Activated T-helper 1 cell treated with anti-CD3 and anti-CD28 coated beads, Interleukin-12 subunit alpha, Interleukin-12 subunit beta, Interleukin-2, Interleukin-4 antibody, amounts not matched to agents 30 ng/mL and 10 ng/mL and 1 ng/mL, durations not matched to agents 14 hours and 24 hours and 36 hours (primary cell): ENCODE measurements around the gene GRB10. TPM values are rescaled to one million over a fixed set of nuclear protein-coding genes. Genes with fewer than 3 reads are reported as not detected.

Source experiments
- DNase-seq: peaks from one replicate; pipeline ENCODE4 v3.0.0; 2021; ENCODE audit warnings: low spot score
- H3K27ac Mint-ChIP-seq: one replicate; pipeline ENCODE4 v1.8.0; 2021; ENCODE audit warnings: mild to moderate bottlenecking, mixed read lengths
- H3K27me3 Mint-ChIP-seq: one replicate; pipeline ENCODE4 v1.8.0; 2022; ENCODE audit warnings: mild to moderate bottlenecking, moderate library complexity, mixed read lengths; ENCODE audit not compliant: insufficient read depth
- H3K36me3 Mint-ChIP-seq: one replicate; pipeline ENCODE4 v1.8.0; 2021; ENCODE audit warnings: low read depth, mixed read lengths
- H3K4me1 Mint-ChIP-seq: one replicate; pipeline ENCODE4 v1.8.0; 2021; ENCODE audit warnings: low read depth, mixed read lengths
- H3K4me3 Mint-ChIP-seq: one replicate; pipeline ENCODE4 v1.8.0; 2021; ENCODE audit warnings: mild to moderate bottlenecking, moderate library complexity, mixed read lengths
- H3K9me3 Mint-ChIP-seq: one replicate; pipeline ENCODE4 v1.8.0; 2021; ENCODE audit warnings: mixed read lengths
- intact Hi-C: fragments of 100-400 bp; cut with micrococcal nuclease; formaldehyde crosslinking; loops from one replicate; pipeline ENCODE4 v1.15.1; 2024
- total RNA-seq: library from RNA; stranded (reverse); gene quantifications from 2 replicates; pipeline ENCODE4 v1.2.3, GENCODE V29; 2022

GRB10 gene
- total RNA-seq, 1 donor from 2014 or later = 2.8 TPM

GRCh38 chr7:50669890-50670289 lies 112.8 kb downstream of the GRB10 start:
- H3K27me3 Mint-ChIP-seq = peaks cover 3% of the 10 kb centered on the region
- intact Hi-C loops = no loop called here
- H3K9me3 Mint-ChIP-seq = no peaks in the 10 kb centered on the region
- DNase-seq = no peak
- H3K4me3 Mint-ChIP-seq = no peak overlapping the region
- no peaks in the 10 kb centered on the region for H3K36me3 Mint-ChIP-seq
- H3K27ac Mint-ChIP-seq = no peak overlapping the region
- H3K4me1 Mint-ChIP-seq = peaks cover 5% of the 10 kb centered on the region

- Mint-ChIP-seq H3K4me1 (peaks cover 25% of the 10 kb centered on the region), H3K27me3 (peaks cover 3% of the 10 kb centered on the region), H3K36me3 (no peaks in the 10 kb centered on the region), H3K4me3 (no peak overlapping the region), H3K27ac (no peak overlapping the region), H3K9me3 (no peaks in the 10 kb centered on the region)
- DNase-seq = no peak
- intact Hi-C loops = no loop called here
Observed at GRCh38 chr7:50667789-50668226, 114.9 kb downstream of the GRB10 start.

DNA sequence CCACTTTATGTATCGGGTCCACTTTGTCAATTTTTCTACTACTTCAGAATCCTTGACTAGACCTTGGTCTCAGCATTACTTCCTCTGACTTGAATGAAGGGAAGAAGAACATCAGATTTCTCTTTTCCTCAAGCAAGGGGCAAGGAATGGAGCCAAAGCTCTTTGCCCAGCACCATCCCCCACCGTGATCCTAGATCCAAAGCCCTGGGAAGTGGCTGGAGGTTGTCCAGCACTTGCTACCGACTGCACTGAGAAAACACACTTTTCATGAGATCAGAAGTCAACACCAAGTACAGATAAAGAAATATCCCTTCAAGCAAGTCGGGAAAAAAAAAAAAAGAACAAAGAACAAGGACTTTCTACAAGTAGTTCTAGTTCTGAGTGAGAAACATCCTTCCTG lies 115.4 kb downstream of the GRB10 start:
- Mint-ChIP-seq H3K27ac (no peak overlapping the region), H3K36me3 (no peaks in the 10 kb centered on the region), H3K4me1 (peaks cover 30% of the 10 kb centered on the region), H3K27me3 (peaks cover 3% of the 10 kb centered on the region), H3K4me3 (no peak overlapping the region), H3K9me3 (no peaks in the 10 kb centered on the region)
- intact Hi-C loops = no loop called here
- DNase-seq = no peak

GRCh38 chr7:50666124-50666496 lies 116.6 kb downstream of the GRB10 start:
- intact Hi-C loops = no loop called here
- Mint-ChIP-seq H3K36me3 (no peaks in the 10 kb centered on the region), H3K4me1 (peaks cover 42% of the 10 kb centered on the region), H3K9me3 (no peaks in the 10 kb centered on the region), H3K27me3 (peaks cover 3% of the 10 kb centered on the region), H3K27ac (no peak overlapping the region), H3K4me3 (no peak overlapping the region)
- no peak for DNase-seq

- DNase-seq = no peak
- H3K4me1 Mint-ChIP-seq = peaks cover 47% of the 10 kb centered on the region
- no peak overlapping the region for H3K27ac Mint-ChIP-seq
- intact Hi-C loops = loop anchor here (2.0 kb wide), 2 partner anchors 71 to 217 kb away; no protein-coding TSS in a partner anchor
- no peak overlapping the region for H3K4me3 Mint-ChIP-seq
- H3K27me3 Mint-ChIP-seq = peaks cover 3% of the 10 kb centered on the region
- H3K36me3 Mint-ChIP-seq = no peaks in the 10 kb centered on the region
- H3K9me3 Mint-ChIP-seq = no peaks in the 10 kb centered on the region
Observed at GRCh38 chr7:50665403-50666123, 117.1 kb downstream of the GRB10 start.

DNA sequence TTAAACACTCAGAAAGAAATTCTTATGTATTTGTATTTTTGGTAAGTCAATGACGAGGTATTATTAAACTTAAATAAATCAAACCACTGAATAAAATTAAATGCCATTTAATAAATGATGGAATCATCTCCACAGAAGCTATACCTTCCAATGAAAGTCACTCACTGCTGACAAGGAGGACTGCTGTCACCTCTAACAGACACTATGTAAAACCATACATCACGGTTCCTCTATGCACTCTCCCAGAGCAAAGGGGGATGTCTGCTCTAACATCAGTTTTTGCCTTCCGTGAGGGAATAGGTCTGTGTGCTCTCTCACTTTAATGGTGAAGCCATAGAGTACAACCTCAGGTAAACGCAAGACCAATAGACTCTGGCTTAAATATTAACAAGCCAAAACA lies 117.8 kb downstream of the GRB10 start:
- Mint-ChIP-seq H3K27me3 (peaks cover 3% of the 10 kb centered on the region), H3K36me3 (no peaks in the 10 kb centered on the region), H3K4me3 (no peak overlapping the region), H3K4me1 (peaks cover 54% of the 10 kb centered on the region), H3K27ac (peak overlapping the region; percentile 7), H3K9me3 (no peaks in the 10 kb centered on the region)
- no peak for DNase-seq
- intact Hi-C loops = loop anchor here (1.0 to 5.0 kb wide), 7 partner anchors 55 to 458 kb away; no protein-coding TSS in a partner anchor

DNA sequence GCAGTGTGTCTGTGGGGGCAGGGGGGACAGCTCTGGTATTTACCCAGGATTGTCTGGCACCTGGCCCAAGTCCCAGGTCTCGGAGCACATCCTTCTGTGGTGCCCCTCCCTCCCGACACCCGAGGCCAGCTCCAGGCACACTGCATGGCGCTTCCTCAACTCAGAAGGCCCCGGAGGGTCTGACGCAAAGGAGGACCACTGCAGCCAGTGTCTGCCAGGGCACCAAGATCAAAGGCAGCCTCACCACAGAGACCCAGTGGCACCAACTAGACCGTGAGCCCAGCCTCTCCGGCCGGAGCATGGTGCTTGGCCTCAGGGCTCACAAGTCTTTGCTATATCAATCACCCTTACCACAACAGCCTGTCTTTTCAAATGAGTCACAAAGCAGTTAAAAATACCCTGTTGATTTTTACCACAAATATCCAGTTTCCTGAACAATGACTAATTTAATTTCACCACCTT lies 118.2 kb downstream of the GRB10 start:
- no peak for DNase-seq

DNA sequence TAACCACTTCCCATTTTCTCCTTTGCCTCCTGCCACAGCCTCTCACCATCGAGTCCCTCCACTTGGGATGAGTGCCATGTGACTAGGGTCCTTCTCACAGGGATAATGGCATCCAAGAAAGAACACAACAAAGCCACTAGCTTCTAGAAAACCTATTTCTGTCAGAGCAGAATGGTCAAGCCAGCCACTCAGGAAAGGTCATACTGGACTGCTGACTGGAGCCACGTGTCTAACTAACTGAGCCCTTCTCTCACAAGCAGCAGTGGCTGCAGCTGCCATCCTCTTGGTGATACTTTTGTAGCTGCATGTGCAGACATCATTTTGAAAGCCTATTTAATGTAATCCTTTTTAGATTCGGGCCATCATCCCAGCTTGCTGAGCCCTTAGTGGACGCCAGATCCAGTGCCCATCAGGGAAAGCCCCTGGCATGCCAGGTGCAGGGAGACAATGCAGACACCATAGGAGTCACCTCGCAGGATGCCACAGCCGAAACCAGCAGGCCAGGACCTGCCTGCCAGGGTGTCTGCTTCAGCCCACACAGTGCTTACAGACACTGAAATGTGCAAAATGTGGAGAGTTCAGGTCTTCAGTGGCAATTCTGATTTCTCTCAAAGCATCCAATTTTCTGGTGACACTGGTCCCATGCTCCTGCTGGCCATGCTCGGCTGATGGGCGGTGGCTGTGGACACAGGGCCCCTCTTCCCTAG lies 119.1 kb downstream of the GRB10 start:
- H3K4me3 Mint-ChIP-seq = peak overlapping the region; percentile 51
- intact Hi-C loops = loop anchor here (1.0 to 5.0 kb wide), 8 partner anchors 53 to 459 kb away; no protein-coding TSS in a partner anchor
- H3K27ac Mint-ChIP-seq = peak overlapping the region; percentile 32
- DNase-seq = no peak
- peaks cover 2% of the 10 kb centered on the region for H3K27me3 Mint-ChIP-seq
- peaks cover 60% of the 10 kb centered on the region for H3K4me1 Mint-ChIP-seq
- no peaks in the 10 kb centered on the region for H3K36me3 Mint-ChIP-seq
- H3K9me3 Mint-ChIP-seq = no peaks in the 10 kb centered on the region

More for the DNA sequence above, 118.2 kb downstream of the GRB10 start:
- H3K4me1 Mint-ChIP-seq = peaks cover 58% of the 10 kb centered on the region
- intact Hi-C loops = loop anchor here (1.0 to 5.0 kb wide), 7 partner anchors 54 to 458 kb away; no protein-coding TSS in a partner anchor
- peaks cover 3% of the 10 kb centered on the region for H3K27me3 Mint-ChIP-seq
- H3K27ac Mint-ChIP-seq = no peak overlapping the region
- H3K9me3 Mint-ChIP-seq = no peaks in the 10 kb centered on the region
- H3K4me3 Mint-ChIP-seq = no peak overlapping the region
- H3K36me3 Mint-ChIP-seq = no peaks in the 10 kb centered on the region

- peaks cover 60% of the 10 kb centered on the region for H3K4me1 Mint-ChIP-seq
- H3K4me3 Mint-ChIP-seq = peak overlapping the region; percentile 51
- peaks cover 2% of the 10 kb centered on the region for H3K27me3 Mint-ChIP-seq
Observed at GRCh38 chr7:50662996-50663395, 119.7 kb downstream of the GRB10 start.

GRCh38 chr7:50662041-50662694 lies 120.5 kb downstream of the GRB10 start:
- peak; percentile 14 for DNase-seq
- Mint-ChIP-seq H3K27ac (peak overlapping the region; percentile 50), H3K4me3 (peak overlapping the region; percentile 22), H3K4me1 (peaks cover 60% of the 10 kb centered on the region), H3K9me3 (no peaks in the 10 kb centered on the region), H3K27me3 (peaks cover 4% of the 10 kb centered on the region), H3K36me3 (no peaks in the 10 kb centered on the region)
- intact Hi-C loops = loop anchor here (2.0 to 5.0 kb wide), 4 partner anchors 171 to 460 kb away; no protein-coding TSS in a partner anchor

More at GRCh38 chr7:50662996-50663395, 119.7 kb downstream of the GRB10 start:
- intact Hi-C loops = loop anchor here (2.0 to 5.0 kb wide), 4 partner anchors 170 to 459 kb away; no protein-coding TSS in a partner anchor
- H3K9me3 Mint-ChIP-seq = no peaks in the 10 kb centered on the region
- DNase-seq = no peak
- H3K27ac Mint-ChIP-seq = no peak overlapping the region
- H3K36me3 Mint-ChIP-seq = no peaks in the 10 kb centered on the region

GRCh38 chr7:50661345-50662040 lies 121.2 kb downstream of the GRB10 start:
- H3K4me1 Mint-ChIP-seq = peaks cover 60% of the 10 kb centered on the region
- H3K4me3 Mint-ChIP-seq = peak overlapping the region; percentile 22
- no peak for DNase-seq

DNA sequence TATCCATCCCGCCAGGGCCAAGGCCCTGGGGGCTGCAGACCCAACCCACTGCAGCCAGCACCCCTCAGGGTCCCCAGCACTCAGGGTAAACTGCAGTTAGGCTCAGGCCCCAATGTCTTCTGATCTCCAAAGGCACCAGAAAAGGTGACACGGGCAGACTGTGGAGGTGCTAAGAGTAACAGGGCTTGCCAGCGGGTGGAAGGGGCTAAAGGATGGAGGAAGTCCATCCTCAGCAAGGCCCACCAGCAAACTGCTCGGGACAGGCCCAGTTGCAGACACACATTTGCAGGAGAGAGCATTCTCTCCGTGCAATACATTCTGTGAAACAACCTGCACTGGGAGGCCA lies 121.9 kb downstream of the GRB10 start:
- DNase-seq = no peak
- no peaks in the 10 kb centered on the region for H3K9me3 Mint-ChIP-seq
- H3K27me3 Mint-ChIP-seq = peaks cover 8% of the 10 kb centered on the region
- intact Hi-C loops = loop anchor here (2.0 to 5.0 kb wide), 4 partner anchors 80 to 461 kb away; no protein-coding TSS in a partner anchor
- H3K27ac Mint-ChIP-seq = no peak overlapping the region
- H3K4me1 Mint-ChIP-seq = peaks cover 60% of the 10 kb centered on the region
- peak overlapping the region; percentile 76 for H3K4me3 Mint-ChIP-seq
- H3K36me3 Mint-ChIP-seq = no peaks in the 10 kb centered on the region

More at GRCh38 chr7:50661345-50662040, 121.2 kb downstream of the GRB10 start:
- intact Hi-C loops = loop anchor here (2.0 to 5.0 kb wide), 5 partner anchors 79 to 461 kb away; no protein-coding TSS in a partner anchor
- no peaks in the 10 kb centered on the region for H3K36me3 Mint-ChIP-seq
- peak overlapping the region; percentile 50 for H3K27ac Mint-ChIP-seq
- H3K9me3 Mint-ChIP-seq = no peaks in the 10 kb centered on the region
- peaks cover 8% of the 10 kb centered on the region for H3K27me3 Mint-ChIP-seq
